ENCODE measurements around the gene NHLRC2. TPM values are rescaled to one million over a fixed set of nuclear protein-coding genes. Genes with fewer than 3 reads are reported as not detected.

The NHLRC2 gene
- total RNA-seq, 1 experiment from 2014 or later, result 8.1 TPM

- Histone ChIP-seq H3K36me3 (replicated peaks; ENCODE audit: control insufficient read depth, insufficient read depth, low read length) (no peaks in the 10 kb centered on the region), H3K27me3 (ENCODE audit: control insufficient read depth, insufficient read depth, low read length) (no peaks in the 10 kb centered on the region), H3K4me3 (ENCODE audit: insufficient read depth, low read depth, low read length) (no peak overlapping the region)
- no peak for DNase-seq
These were observed 99.9 kb downstream of the NHLRC2 start for GRCh38 chr10:113954409-113954808.

DNA sequence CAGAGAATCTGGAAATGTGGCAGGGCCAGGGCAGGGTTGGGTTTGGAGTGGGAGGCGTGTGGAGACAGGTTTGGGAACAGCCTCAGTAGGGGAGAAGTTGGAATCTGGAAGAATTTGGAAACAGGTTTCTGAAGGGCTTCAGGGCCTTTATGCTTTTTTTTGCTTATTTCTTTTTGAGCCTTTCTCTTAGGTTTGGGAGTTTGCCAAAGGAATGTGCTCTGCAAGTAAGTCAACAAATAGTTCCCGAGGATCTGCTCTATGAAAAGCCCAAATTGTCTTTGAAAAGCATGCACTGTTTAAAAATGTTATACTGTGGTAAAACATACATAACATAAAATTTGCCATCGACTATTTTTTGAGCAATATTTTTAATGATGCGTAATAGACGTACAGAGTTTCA is 102.6 kb downstream of the NHLRC2 start:
- DNase-seq, result no peak
- no peaks in the 10 kb centered on the region for H3K36me3 ChIP-seq (replicated peaks; ENCODE audit: control insufficient read depth, insufficient read depth, low read length)
- no peaks in the 10 kb centered on the region for H3K27me3 ChIP-seq (ENCODE audit: control insufficient read depth, insufficient read depth, low read length)
- no peak overlapping the region for H3K4me3 ChIP-seq (ENCODE audit: insufficient read depth, low read depth, low read length)

- DNase-seq, result no peak
- H3K36me3 ChIP-seq (replicated peaks; ENCODE audit: control insufficient read depth, insufficient read depth, low read length), result no peaks in the 10 kb centered on the region
- H3K27me3 ChIP-seq (ENCODE audit: control insufficient read depth, insufficient read depth, low read length), result no peaks in the 10 kb centered on the region
- H3K4me3 ChIP-seq (ENCODE audit: insufficient read depth, low read depth, low read length), result no peak overlapping the region
These were observed 104.3 kb downstream of the NHLRC2 start for GRCh38 chr10:113958631-113959382.

DNA sequence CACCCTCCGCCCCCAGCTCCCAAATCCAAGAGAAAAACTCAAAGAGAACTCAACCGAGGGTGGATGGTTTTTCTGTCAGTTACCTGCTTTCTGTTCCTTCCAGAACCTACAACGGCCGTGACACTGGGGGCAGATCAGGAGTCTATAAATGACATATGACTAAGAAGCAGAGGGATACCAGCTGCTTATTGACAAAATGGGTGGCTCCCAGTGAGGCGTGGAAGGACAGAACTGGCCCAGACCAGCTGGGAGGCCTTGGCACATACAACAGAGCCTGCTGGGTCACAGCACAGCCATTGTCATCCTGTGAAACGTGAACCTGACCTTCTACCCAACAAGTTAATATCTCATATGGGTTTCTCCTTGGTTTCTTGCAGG is 104.9 kb downstream of the NHLRC2 start:
- no peak for DNase-seq
- H3K36me3 ChIP-seq (replicated peaks; ENCODE audit: control insufficient read depth, insufficient read depth, low read length), result no peaks in the 10 kb centered on the region
- no peaks in the 10 kb centered on the region for H3K27me3 ChIP-seq (ENCODE audit: control insufficient read depth, insufficient read depth, low read length)
- H3K4me3 ChIP-seq (ENCODE audit: insufficient read depth, low read depth, low read length), result no peak overlapping the region

DNA sequence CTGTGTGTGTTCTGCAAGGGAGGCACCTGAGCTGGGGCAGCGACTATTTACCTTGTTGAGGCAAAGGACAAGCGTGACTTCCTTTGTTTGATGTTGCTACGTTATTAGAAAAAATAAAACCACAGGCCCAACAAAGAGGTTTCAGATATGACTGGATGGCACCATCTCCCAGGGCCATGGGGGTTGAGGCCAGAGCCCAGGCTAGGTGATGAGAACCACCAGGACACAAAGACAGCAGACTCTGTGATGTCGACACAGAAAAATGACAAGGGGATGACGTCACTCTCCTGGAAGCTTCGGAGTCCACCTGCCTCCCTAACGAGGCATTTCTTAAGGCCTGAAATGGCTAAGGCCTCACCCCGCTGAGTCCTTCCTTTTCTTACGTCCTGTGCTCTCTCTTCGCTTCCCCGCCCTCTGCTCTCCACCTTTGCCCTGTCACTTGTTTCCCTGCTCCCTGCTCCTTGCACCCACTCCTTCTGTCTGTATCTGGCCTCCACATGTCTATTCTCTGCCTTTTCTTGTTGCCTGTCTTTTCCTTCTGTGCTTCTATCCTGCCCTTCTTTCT is 106.2 kb downstream of the NHLRC2 start:
- no peaks in the 10 kb centered on the region for H3K27me3 ChIP-seq (ENCODE audit: control insufficient read depth, insufficient read depth, low read length)
- DNase-seq, result peak; percentile 11
- H3K36me3 ChIP-seq (replicated peaks; ENCODE audit: control insufficient read depth, insufficient read depth, low read length), result no peaks in the 10 kb centered on the region
- H3K4me3 ChIP-seq (ENCODE audit: insufficient read depth, low read depth, low read length), result no peak overlapping the region

GRCh38 chr10:113961182-113962031 is 106.9 kb downstream of the NHLRC2 start:
- no peak for DNase-seq
- H3K27me3 ChIP-seq (ENCODE audit: control insufficient read depth, insufficient read depth, low read length), result no peaks in the 10 kb centered on the region
- H3K4me3 ChIP-seq (ENCODE audit: insufficient read depth, low read depth, low read length), result no peak overlapping the region
- no peaks in the 10 kb centered on the region for H3K36me3 ChIP-seq (replicated peaks; ENCODE audit: control insufficient read depth, insufficient read depth, low read length)

DNA sequence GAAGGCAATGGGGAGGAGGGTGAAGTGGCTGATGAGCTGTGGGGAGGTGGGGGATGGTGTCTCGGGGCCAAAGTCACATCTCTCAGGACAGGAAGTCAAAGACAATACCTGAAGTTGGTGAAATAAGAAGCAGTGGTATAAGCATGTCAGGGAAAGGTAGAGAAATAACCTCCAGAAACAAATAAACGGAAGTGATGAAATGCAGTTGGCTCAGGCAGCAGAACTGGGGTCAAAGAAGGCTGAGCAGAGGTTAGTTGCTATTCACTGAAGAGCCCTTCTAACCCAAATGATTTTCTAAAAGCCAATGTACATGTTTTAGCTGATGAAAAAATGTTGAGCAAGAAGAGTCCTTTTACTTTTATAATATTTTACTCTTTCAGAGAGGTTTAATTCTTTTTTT is 110.6 kb downstream of the NHLRC2 start:
- Histone ChIP-seq H3K36me3 (replicated peaks; ENCODE audit: control insufficient read depth, insufficient read depth, low read length) (no peaks in the 10 kb centered on the region), H3K4me3 (ENCODE audit: insufficient read depth, low read depth, low read length) (no peak overlapping the region), H3K27me3 (ENCODE audit: control insufficient read depth, insufficient read depth, low read length) (no peaks in the 10 kb centered on the region)
- no peak for DNase-seq

DNA sequence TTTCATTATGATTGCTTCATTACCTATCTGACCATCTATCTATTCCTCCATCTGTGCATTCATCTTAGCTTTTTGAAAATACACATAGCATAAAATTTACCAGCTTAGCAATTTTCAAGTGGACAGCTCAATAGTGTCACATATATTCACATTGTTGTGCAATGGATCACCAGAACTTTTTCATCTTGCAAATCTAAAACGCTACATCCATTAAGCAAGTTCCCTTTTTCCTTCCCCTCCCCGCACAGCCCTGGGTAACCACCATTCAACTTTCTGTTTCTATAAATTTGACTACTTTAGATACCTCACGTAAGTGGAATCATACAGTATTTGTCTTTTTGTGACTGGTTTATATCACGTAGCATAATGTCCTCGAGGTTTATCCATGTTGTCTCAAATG is 111.2 kb downstream of the NHLRC2 start:
- Histone ChIP-seq H3K27me3 (ENCODE audit: control insufficient read depth, insufficient read depth, low read length) (no peaks in the 10 kb centered on the region), H3K36me3 (replicated peaks; ENCODE audit: control insufficient read depth, insufficient read depth, low read length) (no peaks in the 10 kb centered on the region), H3K4me3 (ENCODE audit: insufficient read depth, low read depth, low read length) (no peak overlapping the region)
- DNase-seq, result no peak

Other genes with a start within 250 kb of the NHLRC2 start
- gene NRAP, start 190.6 kb upstream of the NHLRC2 start, total RNA-seq (2014; rRNA removed; shearing (Covaris generic)), result 0.03 TPM in 1 of 2 replicates, not detected in the other
- gene CASP7, start 174.7 kb upstream of the NHLRC2 start, total RNA-seq (2014; rRNA removed; shearing (Covaris generic)), result 4.9 and 6.9 TPM in 2 replicates
- gene PLEKHS1, start 103.0 kb upstream of the NHLRC2 start, total RNA-seq (2014; rRNA removed; shearing (Covaris generic)), result not detected in 2 replicates
- gene DCLRE1A, start 579 bp upstream of the NHLRC2 start, total RNA-seq (2014; rRNA removed; shearing (Covaris generic)), result 14.7 and 17.6 TPM in 2 replicates
- gene ADRB1, start 189.2 kb downstream of the NHLRC2 start, total RNA-seq (2014; rRNA removed; shearing (Covaris generic)), result 0.24 TPM in 1 of 2 replicates, not detected in the other

Measured in H7 (cell line).